Measurements from ENCODE around the gene ANKZF1. TPM values are rescaled to one million over a fixed set of nuclear protein-coding genes. Genes with fewer than 3 reads are reported as not detected.
A peak's percentile ranks its signal among the peaks of the same experiment; 100 is the strongest.

Gene ANKZF1
- polyA plus RNA-seq, 1 experiment, result 22.0 TPM

DNA sequence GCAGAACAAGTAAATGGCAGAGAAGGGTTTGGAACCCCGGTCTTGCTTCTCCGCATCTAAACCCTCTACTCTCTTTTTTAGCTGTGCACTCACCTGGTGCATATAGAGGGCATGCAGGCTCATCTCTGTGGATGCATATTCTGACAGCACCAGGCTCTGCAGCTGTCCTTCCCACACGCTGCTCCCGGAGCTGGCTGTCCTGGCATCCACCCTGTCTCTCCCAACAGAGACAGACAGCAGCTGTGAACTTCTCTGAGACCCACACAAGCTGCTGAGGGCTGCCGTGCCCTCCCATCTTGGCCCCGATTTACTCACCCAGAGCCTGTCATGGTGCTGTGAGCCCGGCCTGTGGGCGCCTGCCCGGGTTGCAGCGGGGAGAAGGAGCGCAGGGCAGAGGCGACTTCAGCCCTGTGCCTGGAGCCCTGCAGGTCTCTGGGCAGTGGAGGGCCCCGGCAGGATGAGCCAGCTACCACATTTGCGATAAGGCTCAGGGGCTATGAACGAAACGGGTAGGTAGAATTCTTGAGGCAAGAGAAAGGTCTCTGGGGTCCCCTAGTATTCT is 7.6 kb upstream of the ANKZF1 start:
- no peak for DNase-seq (ENCODE audit: low read depth, low spot score)
- TF ChIP-seq, protein P1, sequence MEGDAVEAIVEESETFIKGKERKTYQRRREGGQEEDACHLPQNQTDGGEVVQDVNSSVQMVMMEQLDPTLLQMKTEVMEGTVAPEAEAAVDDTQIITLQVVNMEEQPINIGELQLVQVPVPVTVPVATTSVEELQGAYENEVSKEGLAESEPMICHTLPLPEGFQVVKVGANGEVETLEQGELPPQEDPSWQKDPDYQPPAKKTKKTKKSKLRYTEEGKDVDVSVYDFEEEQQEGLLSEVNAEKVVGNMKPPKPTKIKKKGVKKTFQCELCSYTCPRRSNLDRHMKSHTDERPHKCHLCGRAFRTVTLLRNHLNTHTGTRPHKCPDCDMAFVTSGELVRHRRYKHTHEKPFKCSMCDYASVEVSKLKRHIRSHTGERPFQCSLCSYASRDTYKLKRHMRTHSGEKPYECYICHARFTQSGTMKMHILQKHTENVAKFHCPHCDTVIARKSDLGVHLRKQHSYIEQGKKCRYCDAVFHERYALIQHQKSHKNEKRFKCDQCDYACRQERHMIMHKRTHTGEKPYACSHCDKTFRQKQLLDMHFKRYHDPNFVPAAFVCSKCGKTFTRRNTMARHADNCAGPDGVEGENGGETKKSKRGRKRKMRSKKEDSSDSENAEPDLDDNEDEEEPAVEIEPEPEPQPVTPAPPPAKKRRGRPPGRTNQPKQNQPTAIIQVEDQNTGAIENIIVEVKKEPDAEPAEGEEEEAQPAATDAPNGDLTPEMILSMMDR (IDR thresholded peaks at IDR 0.05; ENCODE audit: low read depth, low read length), result no peak
- no peaks in the 10 kb centered on the region; the same call in 1 of the 2 replicates for H3K9me3 ChIP-seq (ENCODE audit: control insufficient read depth, insufficient read depth, low read length)
- CTCF ChIA-PET, result interaction anchor here (0.9 kb wide), 1 partner anchor 51 kb away, joined by 3 read pairs; no protein-coding TSS in a partner anchor
- POLR2A ChIA-PET, result no interaction called here
- no peaks in the 10 kb centered on the region for H3K27me3 ChIP-seq (ENCODE audit: control insufficient read depth, insufficient read depth, low read length)
- H3K4me3 ChIP-seq (ENCODE audit: low read depth, low read length), result no peak overlapping the region
- H3K27ac ChIP-seq (ENCODE audit: low read depth, low read length), result no peak overlapping the region

DNA sequence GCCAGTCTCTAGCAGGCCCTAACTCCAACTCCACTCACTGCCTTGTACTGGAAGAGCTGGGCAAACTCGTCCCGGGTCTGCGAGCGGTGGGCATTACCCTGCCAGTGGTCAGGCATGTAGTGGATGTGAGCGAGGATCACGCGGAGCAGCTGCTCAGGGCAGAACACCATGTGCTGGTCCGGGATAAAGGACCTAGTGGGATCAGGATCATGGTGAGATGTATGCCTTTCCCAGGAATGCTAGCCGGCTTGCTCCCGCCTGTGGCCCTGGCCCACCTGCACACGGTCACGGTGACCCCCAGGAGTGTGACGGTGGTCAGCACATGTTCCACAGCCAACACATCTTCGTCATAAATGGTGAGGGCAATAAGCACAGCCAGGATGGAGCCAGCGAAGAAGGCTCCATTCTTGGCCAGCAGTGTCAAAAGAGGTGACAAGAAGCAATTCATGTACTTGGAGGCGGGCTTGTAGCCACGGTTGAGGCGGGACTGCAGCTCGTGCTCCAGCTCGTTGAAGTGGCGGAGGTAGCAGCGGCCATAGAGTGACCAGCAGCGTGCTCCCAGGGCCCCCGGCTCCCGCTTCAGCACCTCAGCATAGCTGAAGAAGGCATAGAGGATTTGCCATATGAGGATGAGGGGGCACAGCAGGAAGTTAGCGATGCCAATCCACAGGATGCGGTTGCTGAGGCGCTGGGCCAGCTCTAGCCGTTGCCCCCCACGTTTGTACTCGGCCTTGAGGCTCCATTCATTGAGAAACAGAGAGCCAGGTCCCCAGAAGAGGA is 5.6 kb upstream of the ANKZF1 start:
- no peaks in the 10 kb centered on the region for H3K27me3 ChIP-seq (ENCODE audit: control insufficient read depth, insufficient read depth, low read length)
- H3K9me3 ChIP-seq (ENCODE audit: control insufficient read depth, insufficient read depth, low read length), result no peaks in the 10 kb centered on the region; the same call in 1 of the 2 replicates
- ChIA-PET CTCF (interaction anchor here (1.3 kb wide), 1 partner anchor 54 kb away, joined by 3 read pairs; no protein-coding TSS in a partner anchor), POLR2A (no interaction called here)
- TF ChIP-seq, protein P1 (IDR thresholded peaks at IDR 0.05; ENCODE audit: low read depth, low read length), result no peak
- H3K27ac ChIP-seq (ENCODE audit: low read depth, low read length), result no peak overlapping the region
- no peak overlapping the region for H3K4me3 ChIP-seq (ENCODE audit: low read depth, low read length)
- DNase-seq (ENCODE audit: low read depth, low spot score), result no peak

- DNase-seq (ENCODE audit: low read depth, low spot score), result no peak
- no peak overlapping the region for H3K27ac ChIP-seq (ENCODE audit: low read depth, low read length)
- ChIA-PET CTCF (interaction anchor here (1.3 kb wide), 1 partner anchor 52 kb away, joined by 3 read pairs; no protein-coding TSS in a partner anchor), POLR2A (no interaction called here)
- H3K27me3 ChIP-seq (ENCODE audit: control insufficient read depth, insufficient read depth, low read length), result no peaks in the 10 kb centered on the region
- H3K9me3 ChIP-seq (ENCODE audit: control insufficient read depth, insufficient read depth, low read length), result no peaks in the 10 kb centered on the region; the same call in 1 of the 2 replicates
- H3K4me3 ChIP-seq (ENCODE audit: low read depth, low read length), result no peak overlapping the region
- TF ChIP-seq, protein P1 (IDR thresholded peaks at IDR 0.05; ENCODE audit: low read depth, low read length), result no peak
Measured at GRCh38 chr2:219225350-219225749, 4.3 kb upstream of the ANKZF1 start.

GRCh38 chr2:219228041-219228910 is 1.3 kb upstream of the ANKZF1 start:
- TF ChIP-seq, protein P1 (IDR thresholded peaks at IDR 0.05; ENCODE audit: low read depth, low read length), result no peak
- no peak for DNase-seq (ENCODE audit: low read depth, low spot score)
- Histone ChIP-seq H3K9me3 (ENCODE audit: control insufficient read depth, insufficient read depth, low read length) (no peaks in the 10 kb centered on the region; the same call in 1 of the 2 replicates), H3K4me3 (ENCODE audit: low read depth, low read length) (peak overlapping the region; percentile 71), H3K27me3 (ENCODE audit: control insufficient read depth, insufficient read depth, low read length) (no peaks in the 10 kb centered on the region), H3K27ac (ENCODE audit: low read depth, low read length) (peak overlapping the region; percentile 47)
- ChIA-PET CTCF (interaction anchor here (0.6 to 2.4 kb wide), 4 partner anchors 49 to 302 kb away, joined by 3 to 15 read pairs (median 6); no protein-coding TSS in a partner anchor), POLR2A (interaction anchor here (0.9 to 2.0 kb wide), 6 partner anchors 10 to 67 kb away, joined by 3 to 12 read pairs (median 4); partner anchors contain the start of genes ABCB6 and DNAJB2)
